GM03348 (cell line): ENCODE data around the gene THAP4.
A peak's percentile ranks its signal among the peaks of the same experiment; 100 is the strongest.

Experiments used
- DNase-seq: peaks from one replicate; pipeline ENCODE4 v3.0.0; 2012; ENCODE audit warnings: low spot score

Gene THAP4

DNA sequence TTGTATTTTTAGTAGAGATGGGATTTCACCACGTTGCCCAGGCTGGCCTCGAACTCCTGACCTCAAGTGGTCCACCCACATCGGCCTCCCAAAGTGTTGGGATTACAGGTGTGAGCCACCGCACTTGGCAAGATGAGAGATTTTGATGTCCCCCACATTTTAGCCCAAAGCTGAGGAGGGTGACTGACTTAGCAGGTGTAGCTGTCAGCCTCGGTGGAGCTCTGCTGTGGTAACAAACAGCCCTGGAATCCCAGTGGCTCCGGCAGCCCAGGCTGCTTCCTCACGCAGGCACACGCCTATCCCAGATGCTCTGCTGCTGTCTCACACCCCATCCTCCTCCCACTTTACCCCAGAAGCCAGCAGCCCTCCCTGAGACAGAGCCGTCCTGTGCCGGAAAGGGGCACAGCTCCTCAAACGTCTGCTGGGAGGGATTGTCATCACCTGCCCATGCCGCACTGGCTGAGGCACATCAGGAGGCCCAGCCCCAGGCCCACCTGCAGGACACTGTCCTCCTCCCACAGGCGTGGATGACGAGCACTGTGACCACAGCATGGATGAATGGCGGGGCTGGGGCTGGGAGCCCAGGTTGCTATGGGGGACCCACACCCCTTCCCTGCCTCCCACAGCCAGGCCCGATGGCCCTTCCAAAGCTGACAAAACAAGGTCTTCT is 89.0 kb downstream of the THAP4 start:
- DNase-seq, result peak; percentile 9

DNA sequence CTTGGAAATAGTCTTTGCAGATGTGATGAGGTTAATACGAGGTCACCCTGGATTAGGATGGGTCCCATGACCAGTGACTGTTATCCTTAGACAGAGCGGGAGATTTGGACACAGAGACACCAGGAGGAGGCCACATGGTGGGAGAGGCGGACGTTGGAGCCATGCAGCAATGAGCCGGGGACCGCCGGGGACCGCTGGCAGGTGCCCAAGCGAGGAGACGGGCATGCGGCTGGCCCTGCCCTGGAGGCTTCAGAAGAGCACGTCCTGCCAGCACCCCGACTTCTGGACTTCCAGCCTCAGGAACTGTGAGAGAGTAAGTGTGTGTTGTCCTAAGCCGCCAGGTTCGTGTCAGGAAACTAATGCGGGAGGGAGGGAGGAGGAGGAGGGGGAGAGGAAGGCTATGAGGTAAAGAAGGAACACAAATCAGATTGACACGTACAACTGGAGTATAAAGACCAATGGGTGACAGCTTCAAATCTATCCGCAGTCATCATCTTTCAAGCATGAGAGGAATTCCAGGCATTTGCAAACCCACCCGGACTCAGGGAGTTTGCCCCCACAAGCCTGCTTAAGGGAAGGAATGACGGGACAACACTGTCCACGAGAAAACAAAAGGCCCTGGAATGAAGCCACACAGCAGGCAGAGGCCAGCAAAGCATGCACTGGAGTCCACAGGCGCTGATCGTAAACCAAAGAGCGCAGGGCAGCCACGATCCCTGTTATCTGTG is 90.0 kb downstream of the THAP4 start:
- peak; percentile 88 for DNase-seq

DNA sequence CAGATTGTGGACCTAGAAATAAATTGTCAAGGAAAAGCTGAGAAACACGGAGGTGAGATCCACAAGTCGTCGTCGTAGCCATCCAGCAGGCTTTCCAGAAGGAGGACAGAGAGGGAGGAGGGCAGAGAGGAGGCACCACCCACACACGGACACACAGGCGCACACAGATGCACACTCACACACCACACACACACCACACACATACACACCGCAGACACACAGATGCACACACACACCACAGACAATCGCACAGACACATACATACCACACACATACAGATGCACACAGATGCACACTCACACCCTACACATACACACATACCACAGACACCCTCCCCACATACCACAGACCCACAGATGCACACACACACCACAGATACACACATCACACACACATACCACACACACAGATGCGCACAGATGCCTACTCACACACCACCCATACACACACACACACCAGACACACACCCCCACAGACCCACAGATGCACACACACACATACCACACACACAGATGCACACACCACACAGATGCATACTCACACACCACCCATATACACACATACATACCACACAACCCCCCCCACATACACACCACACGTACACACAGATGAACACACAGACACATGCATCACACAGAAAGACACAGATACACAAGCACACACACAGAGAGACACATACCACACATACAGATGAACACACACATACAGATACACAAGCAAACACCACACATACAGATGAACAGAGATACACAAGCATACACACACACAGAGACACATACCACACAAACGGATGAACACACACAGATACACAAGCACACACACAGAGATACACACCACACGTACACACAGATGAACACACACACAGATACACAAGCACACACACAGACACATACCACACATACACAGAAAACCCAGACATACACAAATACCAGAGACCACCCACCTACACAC is 91.2 kb downstream of the THAP4 start:
- DNase-seq, result no peak

GRCh38 chr2:241545106-241545505 is 91.9 kb downstream of the THAP4 start:
- DNase-seq, result peak; percentile 68

GRCh38 chr2:241542278-241542605 is 94.7 kb downstream of the THAP4 start:
- DNase-seq, result peak; percentile 3

- DNase-seq, result peak; percentile 11
These were observed 95.2 kb downstream of the THAP4 start for GRCh38 chr2:241541564-241542277.

DNA sequence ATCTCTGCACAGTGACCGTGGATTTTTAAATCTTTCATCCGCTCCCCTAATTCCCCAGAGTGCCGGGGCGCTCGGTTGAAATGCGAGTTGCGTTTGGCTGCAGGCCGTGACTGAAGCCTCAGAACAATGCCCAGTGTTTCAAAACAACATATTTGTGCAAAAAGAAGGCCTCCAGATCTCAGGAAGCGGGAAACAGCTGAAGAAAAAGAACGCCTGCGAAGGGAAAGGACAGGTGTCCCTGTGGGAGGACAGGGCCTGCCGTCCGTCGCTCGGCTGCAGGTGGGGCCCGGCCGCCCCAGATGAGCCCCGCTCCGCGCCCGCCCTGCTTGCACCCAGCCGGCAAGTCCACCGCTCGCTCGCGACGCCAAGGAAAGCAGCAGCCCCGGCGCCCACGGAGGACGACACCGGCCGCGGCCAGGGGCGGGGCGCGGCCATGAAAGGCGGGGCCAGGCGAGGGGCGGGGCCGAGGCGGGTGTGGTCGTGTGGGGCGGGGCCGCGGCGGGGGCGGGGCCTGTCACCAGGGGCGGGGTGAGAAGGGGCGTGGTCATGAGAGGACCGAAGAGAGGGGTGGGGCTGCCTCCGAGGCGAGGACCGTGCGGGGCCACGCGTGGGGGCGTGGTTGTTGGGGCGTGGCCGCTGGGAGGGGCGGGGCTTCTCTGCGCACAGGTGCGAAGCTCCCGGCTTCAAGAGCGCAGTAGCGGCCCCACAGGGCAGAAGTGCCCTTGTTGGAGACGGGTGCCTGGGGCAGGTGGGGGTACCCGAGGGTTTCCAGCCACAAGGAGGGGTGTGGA is 96.0 kb downstream of the THAP4 start:
- peak; percentile 95 for DNase-seq

- peak; percentile 27 for DNase-seq
These were observed 96.6 kb downstream of the THAP4 start for GRCh38 chr2:241540401-241540770.

GRCh38 chr2:241539616-241540374 is 97.2 kb downstream of the THAP4 start:
- peak; percentile 3 for DNase-seq

DNA sequence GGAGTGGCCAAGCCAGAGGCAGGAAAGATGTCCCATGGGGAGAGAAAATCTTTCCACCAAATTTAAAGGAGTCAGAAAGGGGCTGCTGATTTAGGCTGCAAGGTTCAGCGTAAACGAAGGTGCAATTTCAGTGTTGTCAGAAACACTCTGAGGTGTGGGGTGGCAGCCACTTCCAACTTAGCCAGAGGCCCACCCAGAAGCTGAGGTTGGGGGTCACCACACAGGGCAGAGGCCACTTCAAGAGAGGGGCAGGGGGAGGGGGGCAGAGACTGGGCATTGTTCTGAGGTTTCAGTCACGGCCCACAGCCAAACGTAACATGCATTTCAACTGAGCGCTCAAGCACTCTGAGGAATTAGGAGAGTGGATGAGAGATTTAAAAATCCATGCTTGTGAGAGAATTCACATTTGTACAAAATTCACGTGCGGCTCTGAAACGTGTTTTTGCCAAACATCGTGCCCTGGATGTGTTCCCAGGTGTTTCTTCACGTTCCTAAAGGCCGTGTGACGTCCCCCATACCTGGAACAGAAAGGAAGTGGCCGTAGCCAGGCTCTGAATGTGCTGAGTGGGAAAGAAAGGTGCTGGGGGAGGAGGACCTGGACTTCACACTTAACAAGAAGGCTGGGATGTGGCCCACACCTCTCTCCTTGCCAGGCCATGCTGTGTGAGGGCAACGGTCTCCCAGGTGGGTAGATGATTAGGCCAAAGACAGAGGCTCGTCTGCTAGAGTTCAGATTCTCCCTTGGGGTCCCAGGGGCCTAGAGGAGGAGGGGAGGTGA is 97.9 kb downstream of the THAP4 start:
- DNase-seq, result no peak

DNA sequence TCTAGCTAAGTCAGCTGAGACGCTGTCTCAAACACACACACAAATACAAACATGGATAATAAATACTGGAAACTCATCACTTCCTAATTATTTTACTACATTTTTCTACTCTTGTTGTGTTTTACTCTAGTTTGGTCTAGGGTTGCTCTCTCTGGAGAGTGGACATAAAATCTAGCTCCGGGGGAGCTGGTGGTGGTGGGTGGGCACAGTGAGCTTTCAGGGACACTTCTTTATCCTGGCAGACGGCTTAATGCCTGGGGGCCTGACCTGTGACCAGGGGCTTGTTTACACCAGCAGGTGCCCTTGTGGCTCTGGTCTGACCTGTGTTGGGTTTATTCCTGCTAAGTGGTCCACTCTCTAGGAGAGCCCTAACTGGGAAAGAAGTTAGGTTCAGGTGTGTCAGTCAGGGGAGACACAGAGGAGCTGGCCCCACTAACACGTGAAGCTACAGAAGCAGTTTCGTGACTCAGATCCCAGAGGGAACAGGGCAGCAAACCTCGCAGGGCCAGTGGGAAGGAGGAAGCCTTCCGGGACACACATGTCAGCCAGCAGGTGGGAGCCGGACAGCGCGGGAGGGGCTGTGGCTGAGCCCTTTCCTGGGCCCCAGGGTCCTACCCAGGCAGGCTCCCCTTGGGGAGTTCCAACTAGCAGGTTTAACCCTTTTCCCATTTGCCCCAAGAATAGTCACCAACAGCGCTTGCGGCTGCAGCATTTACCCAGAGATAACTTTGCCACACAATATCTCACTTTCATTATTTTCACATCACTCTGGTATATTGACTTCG is 100.9 kb downstream of the THAP4 start:
- DNase-seq, result no peak

- no peak for DNase-seq
These were observed 102.1 kb downstream of the THAP4 start for GRCh38 chr2:241534701-241535375.
